ENCODE measurements around the gene BPIFA1.
A peak's percentile ranks its signal among the peaks of the same experiment; 100 is the strongest.

The BPIFA1 gene

GRCh38 chr20:33277471-33278441, 42.0 kb downstream of the BPIFA1 start:
- DNase-seq (ENCODE audit: insufficient read length, low spot score) (no peak), FAIRE-seq (no peak)

GRCh38 chr20:33278700-33279099, 42.9 kb downstream of the BPIFA1 start:
- FAIRE-seq (no peak), DNase-seq (ENCODE audit: insufficient read length, low spot score) (no peak)

DNA sequence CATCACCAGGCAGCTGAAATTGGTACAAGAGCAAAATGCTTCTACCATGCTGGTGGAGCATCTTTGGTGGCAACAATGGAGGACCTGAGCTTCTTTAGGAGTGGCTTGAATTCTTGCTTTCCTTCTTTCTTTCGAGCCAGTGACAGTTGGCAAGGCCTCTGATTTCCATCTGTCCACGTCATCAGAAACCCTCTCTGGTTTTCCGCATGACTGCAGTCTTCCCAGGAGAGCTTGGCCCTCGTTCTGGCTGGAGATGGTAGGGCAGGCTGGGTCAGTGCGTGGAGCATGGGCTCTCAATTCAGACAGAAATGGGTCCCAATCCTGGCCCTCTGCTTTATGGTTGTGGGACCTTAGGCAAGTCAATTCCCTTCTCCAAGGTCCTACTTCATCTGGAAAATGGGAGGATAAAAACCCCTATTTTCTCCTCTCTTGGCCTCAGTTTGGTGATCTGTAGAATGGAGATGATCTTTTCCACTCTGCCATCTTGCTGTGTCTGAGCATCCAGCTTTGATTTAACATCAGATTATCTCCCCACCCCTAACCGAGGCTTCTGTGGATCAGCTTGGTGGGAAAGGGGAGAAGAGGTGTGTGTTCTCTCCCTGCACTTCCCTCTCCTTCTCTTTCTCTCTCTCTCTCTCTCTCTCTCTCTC, 43.6 kb downstream of the BPIFA1 start:
- FAIRE-seq (no peak), DNase-seq (ENCODE audit: insufficient read length, low spot score) (no peak)

- FAIRE-seq (no peak), DNase-seq (ENCODE audit: insufficient read length, low spot score) (no peak)
Measured at GRCh38 chr20:33280000-33280680, 44.3 kb downstream of the BPIFA1 start.

GRCh38 chr20:33280775-33281174, 45.0 kb downstream of the BPIFA1 start:
- FAIRE-seq, result no peak
- DNase-seq (ENCODE audit: insufficient read length, low spot score), result no peak

- DNase-seq (ENCODE audit: insufficient read length, low spot score), result no peak
- FAIRE-seq, result no peak
Measured at GRCh38 chr20:33281550-33282146, 45.9 kb downstream of the BPIFA1 start.

DNA sequence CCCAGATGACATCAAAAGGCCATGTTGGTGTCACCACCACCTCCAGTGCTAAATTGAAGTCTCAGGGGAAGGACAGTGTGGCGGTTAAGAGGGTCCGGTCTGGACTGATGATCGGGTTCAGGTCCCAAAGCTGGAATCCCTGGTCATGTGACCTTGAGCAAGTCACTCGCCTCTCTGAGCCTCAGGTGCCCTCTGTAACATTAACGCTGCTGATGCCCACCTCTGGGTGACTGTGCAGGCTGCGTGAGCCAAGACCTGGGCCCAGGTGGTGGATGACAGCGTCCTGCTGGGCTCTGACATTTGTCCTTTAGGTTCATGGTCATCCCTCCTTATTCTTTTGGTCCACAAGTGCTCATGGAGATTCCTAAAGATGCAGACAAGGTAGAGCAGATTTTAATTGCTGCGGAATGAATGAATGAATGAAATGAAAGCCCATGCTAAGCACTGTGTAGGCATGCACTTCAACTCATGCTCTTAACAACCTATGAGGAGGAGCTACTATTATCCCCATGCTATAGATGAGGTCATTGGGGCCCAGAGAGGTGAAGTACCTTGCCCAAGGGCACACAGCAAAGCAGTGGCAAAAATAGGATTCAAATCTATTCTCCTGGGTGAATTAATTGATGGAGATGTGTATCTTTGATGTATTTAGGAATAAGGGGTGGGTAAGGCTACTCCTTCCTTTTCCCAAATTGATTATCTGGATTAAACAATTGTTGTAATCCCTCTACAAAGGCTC, 46.6 kb downstream of the BPIFA1 start:
- no peak for DNase-seq (ENCODE audit: insufficient read length, low spot score)

DNA sequence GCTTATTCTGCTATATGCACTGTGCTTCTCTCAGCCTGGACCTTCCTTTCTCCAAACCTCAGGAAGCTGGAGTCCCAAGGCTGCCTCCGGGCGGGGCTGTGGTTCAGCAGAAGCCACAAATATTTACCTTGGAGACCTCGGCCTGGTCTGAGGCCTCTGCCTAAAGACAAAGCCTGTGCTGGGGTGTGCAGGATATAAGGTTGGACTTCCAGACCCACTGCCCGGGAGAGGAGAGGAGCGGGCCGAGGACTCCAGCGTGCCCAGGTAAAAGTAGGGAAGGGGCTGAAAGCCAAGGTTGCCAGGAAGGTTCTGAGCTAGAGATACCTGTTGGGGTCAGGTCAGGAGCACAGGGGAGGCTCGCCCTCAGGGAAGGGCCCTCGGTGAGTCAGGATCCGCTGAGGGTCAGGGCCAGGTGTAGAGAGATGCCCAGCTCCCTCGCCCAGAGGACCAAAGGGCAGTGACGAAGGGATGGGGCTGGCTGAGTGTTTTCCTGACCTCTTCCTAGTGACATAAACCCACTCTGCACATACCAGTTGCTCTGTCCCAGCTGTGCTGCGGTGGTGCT, 47.3 kb downstream of the BPIFA1 start, which contains the start of gene BPIFB1:
Gene BPIFB1 (plus strand): TSS at position 224 of the 565 bp plus-strand sequence. CDS start 2,860 bp downstream, outside the sequence.
- DNase-seq (ENCODE audit: insufficient read length, low spot score), result no peak
- no peak for FAIRE-seq

More for the DNA sequence above, 46.6 kb downstream of the BPIFA1 start:
- FAIRE-seq, result no peak

- FAIRE-seq (no peak), DNase-seq (ENCODE audit: insufficient read length, low spot score) (no peak)
Measured at GRCh38 chr20:33284284-33284683, 48.5 kb downstream of the BPIFA1 start.

GRCh38 chr20:33284937-33285336, 49.1 kb downstream of the BPIFA1 start:
- DNase-seq (ENCODE audit: insufficient read length, low spot score) (no peak), FAIRE-seq (no peak)

GRCh38 chr20:33285861-33286495, 50.2 kb downstream of the BPIFA1 start:
- FAIRE-seq (no peak), DNase-seq (ENCODE audit: insufficient read length, low spot score) (no peak)

DNA sequence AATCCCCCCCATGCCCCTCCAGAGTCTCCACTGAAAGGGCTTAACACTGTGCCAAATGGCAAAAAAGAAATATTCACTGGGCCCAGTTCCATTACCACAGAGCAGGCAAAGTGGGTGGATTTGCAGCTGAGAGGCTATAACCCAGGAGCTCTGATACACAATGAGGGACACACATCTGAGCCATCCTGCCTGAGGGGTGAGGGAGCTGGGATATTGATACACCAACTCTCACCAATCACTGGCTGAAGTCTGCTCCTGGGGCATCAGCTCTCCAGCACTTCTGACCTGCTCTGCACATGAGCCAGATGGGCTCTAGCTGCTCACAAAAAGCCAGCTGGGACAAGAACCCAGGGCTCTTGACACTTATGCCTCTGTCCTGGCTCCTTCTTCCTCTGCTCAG, 52.1 kb downstream of the BPIFA1 start:
- FAIRE-seq (no peak), DNase-seq (ENCODE audit: insufficient read length, low spot score) (no peak)

GRCh38 chr20:33290852-33291251, 55.1 kb downstream of the BPIFA1 start:
- no peak for FAIRE-seq
- no peak for DNase-seq (ENCODE audit: insufficient read length, low spot score)

- no peak for FAIRE-seq
- DNase-seq (ENCODE audit: insufficient read length, low spot score), result no peak
Measured at GRCh38 chr20:33291416-33291815, 55.6 kb downstream of the BPIFA1 start.

- FAIRE-seq, result no peak
- DNase-seq (ENCODE audit: insufficient read length, low spot score), result peak; percentile 64
Measured at GRCh38 chr20:33291830-33292355, 56.1 kb downstream of the BPIFA1 start.

Data from GM19239 (cell line).